ENCODE results near the gene IL1RAPL2.

DNA sequence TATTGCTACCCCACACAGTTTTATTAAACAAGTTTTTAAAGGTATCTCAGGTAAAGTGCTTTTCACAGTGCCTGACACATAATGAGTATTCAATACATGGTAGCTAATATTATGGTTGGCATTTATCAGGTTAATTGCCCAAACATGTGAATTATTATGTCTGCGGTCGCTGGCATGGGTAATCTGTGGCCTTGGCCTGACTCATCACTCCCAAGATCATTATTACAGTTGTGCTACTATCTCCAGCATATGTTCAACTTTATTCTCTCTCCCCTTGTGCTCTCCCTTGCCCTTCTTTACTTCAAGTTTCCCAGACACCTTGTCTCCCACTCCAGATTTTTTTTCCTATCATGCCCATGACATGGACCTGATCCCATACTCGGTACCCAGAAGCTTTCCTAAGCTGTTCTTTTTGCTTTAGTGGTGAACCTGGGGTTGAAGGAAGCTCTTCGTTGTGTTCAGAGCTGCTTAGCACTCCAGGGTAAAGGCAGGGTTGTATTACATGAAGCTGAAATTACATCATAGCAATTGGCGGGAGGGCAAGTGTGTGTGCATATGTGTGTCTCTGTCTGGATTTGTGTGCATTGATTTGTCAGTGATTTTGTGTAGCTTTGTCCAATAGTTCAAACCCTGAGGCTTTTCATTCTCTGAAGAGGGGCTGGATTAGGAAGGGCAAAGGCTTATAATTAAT, 1079.8 kb downstream of the IL1RAPL2 start:
- TF ChIP-seq, protein P1, sequence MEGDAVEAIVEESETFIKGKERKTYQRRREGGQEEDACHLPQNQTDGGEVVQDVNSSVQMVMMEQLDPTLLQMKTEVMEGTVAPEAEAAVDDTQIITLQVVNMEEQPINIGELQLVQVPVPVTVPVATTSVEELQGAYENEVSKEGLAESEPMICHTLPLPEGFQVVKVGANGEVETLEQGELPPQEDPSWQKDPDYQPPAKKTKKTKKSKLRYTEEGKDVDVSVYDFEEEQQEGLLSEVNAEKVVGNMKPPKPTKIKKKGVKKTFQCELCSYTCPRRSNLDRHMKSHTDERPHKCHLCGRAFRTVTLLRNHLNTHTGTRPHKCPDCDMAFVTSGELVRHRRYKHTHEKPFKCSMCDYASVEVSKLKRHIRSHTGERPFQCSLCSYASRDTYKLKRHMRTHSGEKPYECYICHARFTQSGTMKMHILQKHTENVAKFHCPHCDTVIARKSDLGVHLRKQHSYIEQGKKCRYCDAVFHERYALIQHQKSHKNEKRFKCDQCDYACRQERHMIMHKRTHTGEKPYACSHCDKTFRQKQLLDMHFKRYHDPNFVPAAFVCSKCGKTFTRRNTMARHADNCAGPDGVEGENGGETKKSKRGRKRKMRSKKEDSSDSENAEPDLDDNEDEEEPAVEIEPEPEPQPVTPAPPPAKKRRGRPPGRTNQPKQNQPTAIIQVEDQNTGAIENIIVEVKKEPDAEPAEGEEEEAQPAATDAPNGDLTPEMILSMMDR (IDR thresholded peaks at IDR 0.05): no peak
- TF ChIP-seq POLR2A (IDR thresholded peaks at IDR 0.05): no peak

Measured in heart left ventricle (tissue), 13 donors.